ENCODE results near the gene C19orf25.

DNA sequence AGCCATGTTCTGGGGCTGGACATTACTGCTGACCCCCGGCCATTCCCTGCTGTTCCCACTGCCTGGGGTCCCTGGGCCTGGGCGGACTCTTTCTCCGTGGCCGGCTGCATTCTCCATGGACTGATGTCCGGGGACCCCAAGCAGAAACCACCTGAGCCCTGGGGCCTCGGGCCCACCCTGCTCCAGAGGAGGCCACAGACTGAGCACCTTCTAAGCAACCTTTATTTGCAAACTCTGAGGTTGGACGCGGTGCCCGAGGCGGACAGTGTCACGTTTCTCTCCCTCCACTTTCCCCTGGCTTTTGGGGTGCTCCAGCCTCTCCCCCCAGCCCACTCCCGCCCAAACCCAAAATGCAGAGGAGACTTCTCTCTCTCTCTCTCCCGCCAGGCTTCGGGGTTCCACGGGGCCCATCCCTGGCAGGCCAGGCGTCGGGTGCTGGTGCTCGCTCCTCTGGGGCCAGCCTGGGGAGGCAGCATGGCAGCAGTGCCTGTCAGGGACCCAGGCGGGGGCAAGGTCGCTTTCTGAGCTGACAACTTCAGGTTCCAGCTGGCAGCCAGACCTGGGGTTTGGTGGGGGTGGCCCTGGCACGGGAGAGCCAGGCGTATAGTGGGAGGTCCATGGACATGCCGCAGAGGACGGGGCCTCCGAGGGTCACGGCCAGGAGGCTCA is 2.3 kb upstream of the C19orf25 start:
- TF ChIP-seq POLR2AphosphoS5 (IDR thresholded peaks at IDR 0.05; ENCODE audit: low read depth) = no peak
- TF ChIP-seq, protein P1, sequence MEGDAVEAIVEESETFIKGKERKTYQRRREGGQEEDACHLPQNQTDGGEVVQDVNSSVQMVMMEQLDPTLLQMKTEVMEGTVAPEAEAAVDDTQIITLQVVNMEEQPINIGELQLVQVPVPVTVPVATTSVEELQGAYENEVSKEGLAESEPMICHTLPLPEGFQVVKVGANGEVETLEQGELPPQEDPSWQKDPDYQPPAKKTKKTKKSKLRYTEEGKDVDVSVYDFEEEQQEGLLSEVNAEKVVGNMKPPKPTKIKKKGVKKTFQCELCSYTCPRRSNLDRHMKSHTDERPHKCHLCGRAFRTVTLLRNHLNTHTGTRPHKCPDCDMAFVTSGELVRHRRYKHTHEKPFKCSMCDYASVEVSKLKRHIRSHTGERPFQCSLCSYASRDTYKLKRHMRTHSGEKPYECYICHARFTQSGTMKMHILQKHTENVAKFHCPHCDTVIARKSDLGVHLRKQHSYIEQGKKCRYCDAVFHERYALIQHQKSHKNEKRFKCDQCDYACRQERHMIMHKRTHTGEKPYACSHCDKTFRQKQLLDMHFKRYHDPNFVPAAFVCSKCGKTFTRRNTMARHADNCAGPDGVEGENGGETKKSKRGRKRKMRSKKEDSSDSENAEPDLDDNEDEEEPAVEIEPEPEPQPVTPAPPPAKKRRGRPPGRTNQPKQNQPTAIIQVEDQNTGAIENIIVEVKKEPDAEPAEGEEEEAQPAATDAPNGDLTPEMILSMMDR (IDR thresholded peaks at IDR 0.05; ENCODE audit: insufficient read depth, low read length) = no peak
- no peak for TF ChIP-seq GABPA (IDR thresholded peaks at IDR 0.05; ENCODE audit: low read depth)
